Measurements from ENCODE around the gene RIN3.

The RIN3 gene

DNA sequence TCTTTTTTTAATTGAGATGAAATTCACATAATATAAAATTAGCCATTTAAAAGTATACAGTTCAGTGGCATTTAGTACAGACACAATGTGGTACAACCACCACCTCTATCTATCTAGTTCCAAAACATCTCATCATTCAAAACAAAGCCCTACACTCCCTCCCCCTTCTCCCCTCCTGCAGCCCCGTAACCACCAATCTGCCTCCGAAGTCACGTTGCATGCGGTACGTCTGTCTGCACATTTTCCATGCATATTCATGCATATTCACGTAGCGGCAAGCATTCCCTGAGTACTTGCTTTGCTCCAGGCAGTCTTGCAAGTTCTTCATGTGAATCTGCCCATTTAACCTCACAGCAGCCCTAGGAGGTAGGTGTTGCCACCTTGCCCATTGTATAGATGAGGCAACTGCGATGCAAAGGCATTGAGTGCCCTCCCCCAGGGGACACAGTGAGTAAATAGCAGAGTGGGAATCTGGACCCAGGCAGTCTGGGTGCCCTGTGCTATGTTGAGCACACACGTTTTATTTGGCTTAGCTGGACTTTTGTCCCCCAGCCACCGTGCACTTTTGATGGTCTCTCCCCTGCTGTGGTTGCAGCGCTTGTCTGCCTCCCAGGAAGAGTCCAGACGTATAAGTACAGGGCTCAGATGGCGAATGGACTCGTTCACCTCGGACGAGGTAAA is 43.4 kb downstream of the RIN3 start:
- no peak for DNase-seq

DNA sequence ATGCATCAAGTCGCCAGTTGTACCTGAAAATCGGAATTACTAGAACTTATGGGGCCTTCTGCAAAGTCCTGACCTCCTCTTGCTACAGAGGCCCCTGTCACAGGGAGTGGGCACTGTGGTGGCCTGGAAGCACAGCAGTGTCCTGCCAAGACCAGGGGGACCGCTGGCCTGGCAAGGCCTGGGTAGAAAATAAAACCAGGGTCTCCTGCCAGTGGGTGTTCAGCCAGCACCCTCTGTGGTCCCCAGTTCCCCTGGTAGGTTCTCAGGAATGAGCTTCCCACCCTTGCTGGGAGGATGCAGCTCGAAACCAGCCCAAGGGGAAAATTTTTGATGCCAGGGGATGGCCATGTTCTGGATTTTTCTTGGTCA is 43.9 kb downstream of the RIN3 start:
- DNase-seq, result no peak

DNA sequence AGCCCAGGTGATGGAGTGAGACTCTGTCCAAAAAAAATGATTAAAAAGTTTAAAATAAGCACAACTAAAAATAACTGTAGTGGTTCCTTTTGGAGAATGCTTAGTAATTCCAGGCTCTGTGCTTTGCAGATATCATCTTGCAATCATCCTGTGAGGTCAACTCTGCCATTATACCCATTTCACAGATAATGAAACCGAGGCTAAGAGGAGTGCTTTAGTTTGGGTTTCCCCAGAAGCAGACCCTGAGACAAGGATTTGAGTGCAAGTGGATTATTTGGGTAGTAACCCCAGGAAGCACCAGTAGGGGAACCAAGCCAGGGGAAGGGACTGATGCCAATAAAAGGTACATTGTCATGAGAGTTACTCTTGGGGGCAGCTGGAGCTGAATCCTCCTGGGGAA is 44.7 kb downstream of the RIN3 start:
- no peak for DNase-seq

DNA sequence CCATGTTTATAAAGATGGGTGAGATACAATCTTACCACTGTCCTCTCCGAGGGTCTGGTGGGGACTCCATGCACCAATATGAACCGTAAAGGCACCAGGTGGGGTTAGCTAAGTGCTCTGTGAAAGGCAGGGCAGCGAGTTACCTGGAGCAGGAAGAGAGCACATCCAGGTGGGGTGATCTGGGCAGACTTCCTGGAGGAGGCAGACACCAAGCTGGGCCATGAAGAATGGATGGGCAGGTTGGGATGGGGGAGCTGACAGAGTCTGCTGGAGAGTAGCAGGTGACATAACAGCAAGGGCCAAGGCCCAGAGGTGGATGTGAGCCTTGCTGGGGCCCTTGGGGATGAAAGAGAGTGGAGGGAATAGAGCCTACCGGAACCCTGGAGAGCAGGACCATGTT is 45.9 kb downstream of the RIN3 start:
- no peak for DNase-seq

DNA sequence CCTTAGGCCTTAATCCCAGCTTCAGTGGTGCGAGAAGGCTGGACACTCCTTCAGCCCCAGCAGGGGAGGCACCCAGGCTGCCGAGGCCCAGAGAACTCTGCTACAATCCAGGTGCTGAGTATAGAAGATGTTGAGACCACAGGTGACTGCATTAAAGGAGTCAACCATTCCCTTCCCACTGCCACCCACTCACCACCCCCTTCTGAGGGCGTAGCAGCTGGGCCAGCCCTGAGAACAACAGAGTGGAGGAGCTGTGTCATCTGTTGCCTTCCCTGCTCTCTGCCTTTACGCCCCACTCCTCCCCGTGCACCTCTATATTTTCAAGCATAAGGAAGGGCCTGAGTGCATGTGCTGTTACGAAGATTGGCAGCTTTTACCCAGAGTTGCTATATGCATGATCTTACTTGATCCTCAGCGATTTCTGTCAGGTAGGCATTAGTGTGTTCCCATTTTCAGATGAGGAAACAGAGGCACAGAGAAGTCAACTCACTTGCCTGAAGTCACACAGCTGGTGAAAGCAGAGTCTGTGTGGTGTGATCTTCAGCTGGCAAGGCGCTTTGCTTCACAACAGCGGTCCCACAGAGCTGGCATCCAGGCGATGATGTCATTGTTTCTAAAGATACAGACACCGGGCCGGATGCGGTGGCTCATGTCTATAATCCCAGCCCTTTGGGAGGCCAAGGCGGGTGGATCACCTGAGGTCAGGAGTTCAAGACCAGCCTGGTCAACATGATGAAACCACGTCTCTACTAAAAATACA is 46.7 kb downstream of the RIN3 start:
- no peak for DNase-seq

DNA sequence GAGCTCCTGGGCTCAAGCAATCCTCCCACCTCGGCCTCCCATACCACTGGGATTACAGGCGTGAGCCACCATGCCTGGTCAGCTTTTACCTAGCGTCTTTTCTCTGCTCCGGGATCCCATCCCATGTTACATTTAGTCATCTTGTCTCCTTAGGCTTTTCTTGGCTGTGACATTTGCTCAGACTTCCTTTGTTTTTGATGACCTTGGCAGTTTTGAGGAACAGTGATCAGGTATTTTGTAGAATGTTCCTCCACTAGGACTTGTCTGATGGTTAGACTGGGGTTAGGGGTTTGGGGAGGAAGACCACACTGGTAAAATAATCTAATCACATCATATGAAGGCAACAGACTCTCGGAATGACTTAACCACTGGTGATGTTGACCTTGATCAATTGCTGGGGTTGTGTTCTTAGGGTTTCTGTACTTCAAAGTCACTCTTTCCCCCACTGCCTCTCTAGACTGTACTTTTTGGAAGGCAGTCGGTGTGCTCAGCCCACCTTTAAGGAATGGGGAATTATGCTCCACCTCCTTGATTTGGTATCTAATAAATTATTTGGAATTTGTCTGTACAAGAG is 48.4 kb downstream of the RIN3 start:
- no peak for DNase-seq

DNA sequence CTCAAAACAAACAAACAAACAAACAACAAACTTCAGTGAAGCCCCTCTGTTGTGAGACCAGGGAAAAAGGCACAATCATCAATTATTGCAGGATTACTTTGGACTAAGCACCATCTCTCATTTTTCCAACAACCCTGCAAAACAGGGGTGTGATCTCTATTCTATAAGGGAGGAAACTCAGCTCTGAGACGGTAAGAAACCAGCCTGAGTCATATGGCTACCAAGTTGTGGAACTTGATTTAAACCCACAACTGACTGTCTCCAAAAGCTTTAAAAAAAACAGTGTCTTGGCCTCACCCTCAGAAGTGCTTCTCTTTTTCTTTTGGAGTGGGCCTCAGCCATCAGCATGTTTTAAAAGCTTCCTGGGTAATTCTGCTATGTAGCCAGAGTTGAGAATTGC is 49.8 kb downstream of the RIN3 start:
- DNase-seq, result no peak

DNA sequence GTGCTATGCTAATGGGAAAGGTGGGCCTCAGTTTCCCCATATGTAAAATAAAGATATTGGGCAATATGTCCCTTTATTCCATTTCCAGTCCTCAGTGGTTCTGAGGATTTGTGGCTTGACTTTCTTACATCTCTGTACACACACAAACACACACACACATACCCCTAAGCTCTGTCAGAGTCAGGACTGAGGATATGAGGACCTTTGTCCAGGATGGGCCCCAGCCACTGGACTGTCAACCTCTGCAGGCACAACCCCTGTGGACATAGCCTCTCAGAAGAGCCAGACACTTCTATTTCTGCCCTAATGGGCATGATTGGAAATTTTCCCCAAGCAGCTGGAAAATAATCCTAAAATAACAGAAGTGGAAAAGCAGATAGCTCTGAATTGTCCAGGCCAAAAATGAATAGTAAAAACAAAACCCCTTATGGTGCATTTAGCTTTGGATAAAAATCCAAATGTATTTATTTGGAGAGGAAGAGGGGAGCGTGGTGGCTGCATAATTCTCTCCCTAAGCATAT is 50.2 kb downstream of the RIN3 start:
- DNase-seq, result no peak

DNA sequence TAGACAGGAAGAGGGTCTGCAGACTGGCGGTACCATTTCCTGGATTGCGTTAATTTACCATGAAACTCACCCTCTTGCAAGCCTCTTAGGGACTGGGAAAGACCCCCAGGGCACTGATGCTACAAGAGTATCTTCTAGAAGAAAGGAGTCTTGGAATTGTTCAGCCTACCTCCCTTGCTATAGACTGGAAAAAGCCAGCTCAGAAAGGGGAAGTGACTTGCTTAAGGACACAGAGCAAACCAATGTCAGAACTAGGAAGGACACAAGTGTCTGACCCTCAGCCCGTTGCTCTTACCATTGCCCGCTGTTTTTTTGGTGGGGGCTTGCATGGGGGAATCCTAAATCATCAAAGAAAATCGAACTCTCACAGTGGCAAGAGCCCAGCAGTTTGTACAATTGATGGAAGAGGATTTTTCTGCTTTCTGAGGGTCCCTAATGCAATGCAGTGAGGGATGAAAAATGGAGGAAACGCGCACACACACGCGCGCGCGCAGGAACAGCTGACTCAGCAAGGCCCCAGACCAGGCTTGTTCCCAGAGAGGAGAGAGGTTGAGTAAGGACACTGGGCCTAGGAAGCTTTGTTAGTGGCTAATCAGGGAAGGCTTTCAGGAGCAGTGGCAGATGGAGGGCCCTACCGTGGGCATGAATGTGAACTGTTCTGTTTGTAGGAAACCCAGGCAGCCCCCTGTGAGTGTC is 50.9 kb downstream of the RIN3 start:
- DNase-seq, result no peak

DNA sequence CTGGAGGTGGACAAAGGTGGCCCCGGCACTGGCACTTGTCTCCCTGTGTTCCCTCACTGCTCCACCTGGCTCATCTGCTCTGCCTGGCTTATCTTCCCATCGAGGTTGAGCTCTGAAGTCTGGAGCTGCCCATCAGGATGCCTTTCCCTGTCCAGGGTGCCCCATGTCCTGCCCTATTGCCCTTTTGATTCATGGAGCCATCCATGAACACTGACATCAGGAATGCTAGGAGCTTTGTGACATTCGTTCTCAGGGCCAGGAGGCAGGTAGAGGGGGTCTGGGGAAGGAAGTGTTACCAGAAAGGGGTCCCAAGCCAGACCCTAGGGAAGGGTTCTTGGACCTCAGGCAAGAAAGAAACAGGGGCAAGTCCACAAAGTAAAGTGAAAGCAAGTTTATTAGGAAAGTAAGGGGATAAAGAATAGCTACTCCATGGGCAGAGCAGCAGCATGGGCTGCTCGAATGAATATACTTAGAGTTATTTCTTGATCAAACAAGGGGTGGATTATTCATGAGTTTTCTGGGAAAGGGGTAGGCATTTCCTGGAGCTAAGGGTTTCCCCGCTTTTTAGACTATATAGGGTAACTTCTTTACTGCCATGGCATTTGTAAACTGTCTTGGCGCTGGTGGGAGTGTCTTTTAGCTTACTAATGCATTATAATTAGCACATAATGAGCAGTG is 51.6 kb downstream of the RIN3 start:
- DNase-seq, result no peak

DNA sequence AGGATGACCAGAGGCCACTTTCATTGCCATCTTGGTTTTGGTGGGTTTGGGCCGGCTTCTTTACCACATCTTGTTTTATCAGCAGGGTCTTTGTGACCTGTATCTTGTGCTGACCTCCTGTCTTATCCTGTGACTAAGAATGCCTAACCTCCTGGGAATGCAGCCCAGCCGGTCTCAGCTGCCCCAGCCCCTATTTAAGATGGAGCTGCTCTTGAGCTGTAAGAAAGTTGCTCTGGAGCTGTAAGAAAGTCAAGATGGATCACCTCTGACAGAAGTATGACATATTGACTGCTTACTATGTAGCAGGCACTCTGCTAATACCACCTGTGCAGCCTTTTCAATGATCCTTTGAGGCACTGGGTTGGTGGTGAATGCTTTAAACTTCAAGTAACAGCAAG is 52.1 kb downstream of the RIN3 start:
- no peak for DNase-seq

DNA sequence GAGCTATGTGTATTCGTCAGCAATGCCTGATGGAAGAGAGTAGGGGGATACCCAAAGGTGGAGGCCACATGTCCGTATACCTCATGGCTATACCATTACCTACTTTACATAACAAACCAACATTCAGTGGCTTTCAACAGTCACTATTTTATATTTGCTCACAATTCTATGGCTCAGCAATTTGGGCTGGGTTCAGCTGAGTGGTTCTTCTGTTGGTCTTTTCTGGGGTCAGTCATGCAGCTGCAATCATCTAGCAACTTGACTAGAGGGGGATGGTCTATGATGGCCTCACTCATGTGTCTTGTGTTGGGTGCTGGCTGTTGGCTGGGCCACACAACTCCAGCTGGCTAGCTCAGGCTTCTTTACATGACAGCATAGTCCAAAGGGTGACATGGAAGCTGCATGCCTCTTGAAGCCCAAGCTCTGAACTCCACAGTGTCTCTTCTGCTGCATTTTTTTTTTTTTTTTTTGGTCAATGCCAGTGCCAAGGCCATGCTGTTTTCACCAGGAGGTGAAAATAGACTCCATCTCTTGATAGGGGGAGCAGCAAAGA is 53.7 kb downstream of the RIN3 start:
- no peak for DNase-seq

DNA sequence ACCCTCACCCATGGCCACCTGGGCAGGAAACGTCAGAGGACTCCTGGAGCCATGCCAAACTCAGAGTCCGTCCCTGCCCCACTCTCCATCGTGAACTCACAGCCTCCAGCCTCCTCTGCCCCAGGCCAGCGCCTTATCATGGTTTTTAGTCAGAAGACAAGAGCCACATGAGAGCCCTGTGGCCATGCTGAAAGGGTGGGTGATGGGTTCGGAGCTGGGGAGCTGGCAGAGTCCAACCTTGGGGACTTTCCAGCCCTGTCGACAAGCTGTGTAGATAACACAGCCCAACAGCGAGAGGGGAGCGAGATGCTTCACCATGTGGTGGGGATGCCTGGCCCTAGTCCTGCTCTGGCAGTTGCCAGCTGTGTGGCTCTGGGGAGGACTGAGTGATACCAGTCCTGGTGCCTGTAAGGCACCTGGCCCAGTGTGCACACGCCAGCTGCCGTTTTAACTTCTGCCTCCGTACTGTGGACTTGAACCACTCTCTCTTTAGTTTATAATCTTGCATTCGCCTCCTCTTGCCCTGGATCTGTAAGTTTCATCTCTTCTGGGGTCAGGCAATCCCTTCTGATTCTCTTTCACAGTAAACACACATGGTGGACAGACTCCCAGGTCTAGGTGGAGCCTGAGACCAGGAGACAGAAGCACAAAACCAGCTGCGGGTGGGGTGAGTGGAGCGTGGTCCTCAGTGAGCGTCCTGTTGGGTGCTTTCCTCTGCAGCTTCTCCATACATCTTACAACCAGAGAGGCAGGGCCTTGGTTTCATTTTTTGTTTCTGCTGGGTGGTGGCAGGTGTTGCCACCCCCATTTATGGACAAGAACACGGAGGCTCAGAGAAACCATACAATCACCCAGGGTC is 55.3 kb downstream of the RIN3 start:
- no peak for DNase-seq

DNA sequence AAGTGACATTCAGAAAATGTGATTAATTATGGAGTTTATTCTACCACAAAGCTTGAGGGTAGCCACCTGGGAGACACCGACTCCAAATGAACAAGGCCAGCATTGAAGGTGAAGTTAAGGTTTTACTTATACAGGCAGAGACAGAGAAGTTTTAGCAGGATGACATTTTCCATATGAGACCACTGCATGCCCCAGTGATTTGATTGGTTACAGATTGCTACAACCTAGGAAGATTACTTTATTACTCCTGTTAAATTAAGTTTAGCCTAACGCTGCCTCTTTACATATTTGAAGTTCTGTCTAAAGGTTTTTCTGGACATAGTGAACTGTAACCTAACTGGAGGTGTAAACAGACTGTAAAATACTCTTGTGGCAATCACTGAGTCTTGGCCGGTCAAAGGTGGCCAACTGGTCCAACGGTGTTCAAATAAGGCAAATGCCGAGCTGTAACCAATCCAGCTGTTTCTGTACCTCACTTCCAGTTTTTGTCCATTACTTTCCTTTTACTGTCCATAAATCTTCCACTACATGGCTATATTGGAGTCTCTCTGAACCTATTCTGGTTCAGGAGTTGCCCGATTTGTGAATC is 57.2 kb downstream of the RIN3 start:
- DNase-seq, result no peak

DNA sequence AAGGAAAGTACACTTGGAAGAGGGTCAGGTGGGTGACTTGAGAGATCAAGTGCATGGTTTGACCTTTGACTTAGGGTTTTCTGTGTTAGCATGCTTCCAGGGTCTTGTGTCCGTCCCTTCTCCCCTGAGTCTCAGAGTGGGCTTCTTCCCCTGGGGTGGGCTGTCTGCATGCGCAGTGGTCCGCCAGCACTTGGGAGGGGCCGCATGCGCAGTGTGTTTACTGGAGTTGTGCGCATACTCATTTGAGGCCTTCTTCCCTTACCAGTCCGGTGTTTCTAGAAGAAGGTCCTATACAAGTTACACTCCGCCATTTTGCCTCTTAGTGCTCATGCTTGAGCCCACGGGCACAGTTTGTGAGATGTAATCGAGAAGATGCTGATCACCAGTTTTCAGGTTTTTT is 58.5 kb downstream of the RIN3 start:
- no peak for DNase-seq

DNA sequence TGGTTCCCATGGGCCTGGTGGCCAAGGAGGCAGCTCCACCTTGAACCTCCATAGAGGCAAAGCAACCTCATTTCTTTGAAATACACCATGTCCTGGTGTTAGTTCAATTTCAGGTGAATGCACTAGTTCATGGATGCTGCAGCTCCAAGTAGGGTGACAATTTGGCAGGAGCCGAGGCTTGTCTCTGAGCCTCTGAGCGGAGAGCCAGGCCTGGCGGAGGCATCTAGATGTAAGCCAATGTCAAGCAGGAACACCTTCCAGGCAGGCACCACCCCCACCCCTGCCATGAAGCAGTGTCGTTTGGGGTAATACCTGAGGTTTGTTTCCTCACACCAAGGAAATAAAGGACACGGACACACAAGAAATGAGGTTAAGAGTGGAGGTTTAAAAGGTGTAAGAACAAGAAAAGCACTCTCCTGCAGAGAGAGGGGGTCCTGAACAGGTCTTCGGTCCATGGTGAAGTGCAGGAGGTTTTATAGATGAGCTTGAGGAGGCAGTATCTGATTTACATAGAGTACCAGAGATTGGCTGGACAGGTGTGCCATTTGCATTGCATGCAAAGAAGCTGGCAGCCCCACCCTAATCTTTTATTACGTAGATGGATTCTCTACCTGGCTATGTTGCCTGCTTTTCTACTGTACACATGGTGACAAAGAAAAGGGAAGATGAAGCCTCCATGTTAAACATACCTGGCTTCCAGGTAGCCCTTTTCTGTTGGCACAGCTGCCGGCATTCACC is 60.3 kb downstream of the RIN3 start:
- no peak for DNase-seq

DNA sequence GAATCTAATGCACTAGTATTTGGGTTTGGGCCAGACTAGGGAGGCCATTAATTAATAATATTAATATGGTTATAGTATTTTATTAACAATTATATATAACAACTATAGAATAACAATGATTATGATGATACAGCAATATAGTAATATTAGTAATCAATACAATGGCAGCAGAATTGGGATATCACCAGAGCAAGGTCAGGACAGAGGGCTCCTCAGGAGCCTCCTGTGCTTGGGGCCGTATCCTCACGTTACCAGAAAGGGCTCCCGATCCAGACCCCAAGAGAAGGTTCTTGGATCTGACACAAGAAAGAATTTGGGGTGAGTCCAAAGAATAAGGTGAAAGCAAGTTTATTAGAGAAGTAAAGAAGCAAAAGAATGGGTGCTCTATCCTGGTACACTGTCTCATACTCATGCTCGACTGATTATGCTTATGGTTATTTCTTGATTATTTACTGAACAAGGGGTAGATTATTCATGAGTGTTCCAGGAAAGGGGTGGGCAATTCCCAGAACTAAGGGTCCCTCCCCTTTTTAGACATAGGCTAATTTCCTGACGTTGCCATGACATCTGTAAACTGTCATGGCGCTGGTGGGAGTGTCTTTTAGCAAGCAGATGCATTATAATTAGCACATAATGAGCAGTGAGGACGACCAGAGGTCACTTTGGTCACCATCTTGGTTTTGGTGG is 61.6 kb downstream of the RIN3 start:
- DNase-seq, result no peak

DNA sequence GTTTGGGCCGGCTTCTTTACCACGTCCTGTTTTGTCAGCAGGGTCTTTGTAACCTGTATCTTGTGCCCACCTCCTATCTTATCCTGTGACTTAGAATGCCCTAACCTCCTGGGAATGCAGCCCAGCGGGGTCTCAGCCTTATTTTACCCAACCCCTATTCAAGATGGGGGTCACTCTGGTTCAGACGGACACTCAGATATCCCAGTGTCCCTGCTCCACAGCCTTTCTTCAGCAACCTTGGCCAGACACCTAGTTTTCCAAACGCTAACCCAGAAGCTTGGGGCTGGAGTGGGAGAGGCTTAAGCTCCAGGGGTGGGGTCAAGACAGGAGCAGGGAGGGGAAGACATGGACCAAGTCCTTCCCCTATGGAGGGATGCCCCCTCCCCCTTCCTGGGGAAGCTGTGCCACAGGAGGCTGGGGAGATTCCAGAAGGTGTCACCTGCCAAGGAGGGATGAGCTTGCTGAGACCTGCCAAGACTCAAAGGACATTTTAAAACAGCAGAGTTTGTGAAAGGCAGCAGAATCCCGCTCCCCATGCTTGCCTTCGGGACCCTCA is 62.2 kb downstream of the RIN3 start:
- no peak for DNase-seq

DNA sequence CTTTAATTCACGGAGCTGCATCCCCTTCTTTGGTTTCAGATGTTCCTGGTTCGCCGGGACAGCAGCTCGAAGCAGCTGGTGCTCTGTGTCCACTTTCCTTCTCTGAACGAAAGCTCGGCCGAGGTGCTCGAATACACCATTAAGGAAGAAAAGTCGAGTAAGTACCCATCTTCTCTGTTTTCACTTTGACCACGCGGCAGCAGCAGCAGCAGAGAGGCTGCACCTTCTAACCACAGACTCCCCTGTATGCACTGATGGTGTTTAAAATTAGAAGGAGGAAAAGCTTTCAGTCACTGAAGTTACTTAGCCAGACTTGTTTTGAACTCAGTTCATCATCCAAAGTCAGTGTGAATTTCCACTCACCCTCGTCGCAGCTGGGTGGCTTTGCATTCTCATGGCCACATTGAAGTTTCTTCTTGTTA is 63.8 kb downstream of the RIN3 start:
- no peak for DNase-seq

DNA sequence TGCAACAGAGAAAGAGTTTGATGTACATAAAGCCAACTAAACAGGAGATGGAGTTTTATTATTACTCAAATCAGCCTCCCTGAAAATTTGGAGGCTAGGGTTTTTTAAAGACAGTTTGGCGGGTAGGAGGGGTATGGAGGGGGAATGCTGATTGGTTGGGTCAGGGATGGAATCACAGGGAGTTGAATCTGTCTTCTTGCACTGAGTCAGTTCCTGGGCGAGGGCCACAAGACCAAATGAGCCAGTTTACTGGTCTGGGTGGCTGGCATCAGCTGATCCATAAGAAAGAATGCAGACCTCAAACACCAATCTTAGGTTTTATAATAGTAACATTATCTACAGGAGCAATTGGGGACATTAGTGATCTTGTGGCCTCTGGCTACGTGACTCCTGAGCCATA is 64.9 kb downstream of the RIN3 start:
- DNase-seq, result no peak

Data from T1000 (cell line).